Measurements from ENCODE around the gene LINGO3. TPM values are rescaled to one million over a fixed set of nuclear protein-coding genes. Genes with fewer than 3 reads are reported as not detected.

Gene LINGO3
- total RNA-seq, 3 donors from 2014 or later (not counting 1 experiment from before 2014, with no cell fraction given): 0.68 to 1.0 (median 0.84) TPM

GRCh38 chr19:2287585-2288337 is 20.2 kb downstream of the LINGO3 start:
- WGBS (ENCODE audit: insufficient coverage): 64% methylated on average over 13 of the region's 13 CpGs
- Histone ChIP-seq H3K9me3 (ENCODE audit: control insufficient read depth, insufficient read depth, low read length) (no peaks in the 10 kb centered on the region), H3K36me3 (ENCODE audit: control insufficient read depth, insufficient read depth, low read length) (no peaks in the 10 kb centered on the region), H3K4me1 (ENCODE audit: control insufficient read depth, insufficient read depth, low read length) (peaks cover 47% of the 10 kb centered on the region), H3K27ac (ENCODE audit: low read length) (no peak overlapping the region), H3K4me3 (ENCODE audit: low read length) (no peak overlapping the region), H3K27me3 (ENCODE audit: control insufficient read depth, insufficient read depth, low read length) (no peaks in the 10 kb centered on the region)
- intact Hi-C loops (cut with micrococcal nuclease): no loop called here
- no peak for TF ChIP-seq CTCF (IDR thresholded peaks at IDR 0.05)
- peak in 1 of 2 donors; percentile 25 for DNase-seq
- H3K27ac Mint-ChIP-seq: peak overlapping the region; percentile 88 to 98
- no peak for ATAC-seq
- H3K9me3 Mint-ChIP-seq: no peaks in the 10 kb centered on the region
- peak overlapping the region; percentile 94 for H3K4me3 Mint-ChIP-seq
- H3K36me3 Mint-ChIP-seq: no peaks in the 10 kb centered on the region
- peaks cover 26 to 47% of the 10 kb centered on the region in 2 donors for H3K4me1 Mint-ChIP-seq
- no peaks in the 10 kb centered on the region for H3K27me3 Mint-ChIP-seq (ENCODE audit: low read depth in 2 of 2)

GRCh38 chr19:2286402-2287140 is 21.4 kb downstream of the LINGO3 start:
- TF ChIP-seq CTCF (IDR thresholded peaks at IDR 0.05): no peak
- H3K4me3 Mint-ChIP-seq: no peak overlapping the region
- H3K36me3 ChIP-seq (ENCODE audit: control insufficient read depth, insufficient read depth, low read length): no peaks in the 10 kb centered on the region
- DNase-seq: no peak
- no peak overlapping the region for H3K27ac Mint-ChIP-seq
- no peaks in the 10 kb centered on the region for H3K9me3 ChIP-seq (ENCODE audit: control insufficient read depth, insufficient read depth, low read length)
- H3K4me1 ChIP-seq (ENCODE audit: control insufficient read depth, insufficient read depth, low read length): peaks cover 53% of the 10 kb centered on the region
- no peak for ATAC-seq
- no peak overlapping the region for H3K4me3 ChIP-seq (ENCODE audit: low read length)
- 92% methylated on average over 20 of the region's 20 CpGs for WGBS (ENCODE audit: insufficient coverage)
- no peaks in the 10 kb centered on the region for H3K27me3 ChIP-seq (ENCODE audit: control insufficient read depth, insufficient read depth, low read length)
- no peak overlapping the region for H3K27ac ChIP-seq (ENCODE audit: low read length)
- peaks cover 36 to 55% of the 10 kb centered on the region in 2 donors for H3K4me1 Mint-ChIP-seq
- intact Hi-C loops (cut with micrococcal nuclease): no loop called here
- H3K36me3 Mint-ChIP-seq: no peaks in the 10 kb centered on the region
- H3K9me3 Mint-ChIP-seq: no peaks in the 10 kb centered on the region
- H3K27me3 Mint-ChIP-seq (ENCODE audit: low read depth in 2 of 2): no peaks in the 10 kb centered on the region

GRCh38 chr19:2283835-2284507 is 24.0 kb downstream of the LINGO3 start:
- Histone ChIP-seq H3K36me3 (ENCODE audit: control insufficient read depth, insufficient read depth, low read length) (no peaks in the 10 kb centered on the region), H3K4me1 (ENCODE audit: control insufficient read depth, insufficient read depth, low read length) (peaks cover 48% of the 10 kb centered on the region), H3K4me3 (ENCODE audit: low read length) (no peak overlapping the region), H3K27me3 (ENCODE audit: control insufficient read depth, insufficient read depth, low read length) (no peaks in the 10 kb centered on the region), H3K27ac (ENCODE audit: low read length) (no peak overlapping the region), H3K9me3 (ENCODE audit: control insufficient read depth, insufficient read depth, low read length) (no peaks in the 10 kb centered on the region)
- Mint-ChIP-seq H3K27me3 (ENCODE audit: low read depth in 2 of 2) (no peaks in the 10 kb centered on the region), H3K27ac (no peak overlapping the region), H3K4me3 (no peak overlapping the region), H3K36me3 (no peaks in the 10 kb centered on the region), H3K4me1 (peaks cover 24 to 43% of the 10 kb centered on the region in 2 donors), H3K9me3 (no peaks in the 10 kb centered on the region)
- intact Hi-C loops (cut with micrococcal nuclease): no loop called here
- no peak for TF ChIP-seq CTCF (IDR thresholded peaks at IDR 0.05)
- no peak for DNase-seq
- whole genome bisulfite sequencing (ENCODE audit: insufficient coverage): 96% methylated on average over 8 of the region's 8 CpGs
- no peak for ATAC-seq

All from natural killer cell (primary cell).